IMR-90 (cell line): ENCODE results near the gene MICALL2. TPM values are rescaled to one million over a fixed set of nuclear protein-coding genes. Genes with fewer than 3 reads are reported as not detected.

Experiments
- ATAC-seq: fragments of 200-7000 bp; cut with Tn5 transposase; 2 replicates; pipeline ENCODE4 v1.9.1; 2020; ENCODE audit warnings: low read depth, mild to moderate bottlenecking, moderate library complexity
- BruUV-seq: library from RNA; stranded (reverse); fragments of 400-500 nt; replicated peaks from 2 replicates; lab custom pipeline; 2021; lab: Mats Ljungman, UMichigan
- CTCF ChIA-PET: fragments of 300-600 bp; formaldehyde crosslinking; extraction: SDS; loops from one replicate; lab custom pipeline; 2021; ENCODE audit warnings: antibody characterized with exemption; lab: Yijun Ruan, JAX
- POLR2A ChIA-PET: fragments of 300-600 bp; sonication (Branson Sonifier 250); formaldehyde crosslinking; loops from one replicate; lab custom pipeline; 2022; ENCODE audit warnings: antibody characterized with exemption; ENCODE audit not compliant: unreplicated experiment; lab: Charles Lee
- DNase-seq: peaks from one replicate; pipeline ENCODE4 v3.0.0; 2013
- H2AFZ ChIP-seq: replicated peaks from 2 replicates; pipeline ENCODE3; 2013; ENCODE audit warnings: low read length, mild to moderate bottlenecking; ENCODE audit not compliant: poor library complexity
- H2AK5ac ChIP-seq: 2 replicates; pipeline ENCODE4 v1.6.1; 2013; ENCODE audit warnings: low read depth, low read length, inconsistent platforms
- H2AK9ac ChIP-seq: replicated peaks from 2 replicates; pipeline ENCODE3; 2013; ENCODE audit warnings: mild to moderate bottlenecking, low read depth, low read length, moderate library complexity; ENCODE audit not compliant: poor library complexity
- H2BK120ac ChIP-seq: 2 replicates; pipeline ENCODE4 v1.6.1; 2013; ENCODE audit warnings: low read depth, low read length, inconsistent platforms
- H2BK15ac ChIP-seq: 3 replicates; pipeline ENCODE4 v1.6.1; 2013; ENCODE audit warnings: low read depth, low read length, inconsistent platforms
- H2BK20ac ChIP-seq: 2 replicates; pipeline ENCODE4 v1.6.1; 2013; ENCODE audit warnings: low read depth, mild to moderate bottlenecking, inconsistent platforms, low read length, moderate library complexity
- H2BK5ac ChIP-seq: 2 replicates; pipeline ENCODE4 v1.6.1; 2013; ENCODE audit warnings: mild to moderate bottlenecking, low read depth, low read length, inconsistent platforms; ENCODE audit not compliant: poor library complexity, severe bottlenecking
- H3K14ac ChIP-seq: replicated peaks from 2 replicates; pipeline ENCODE4 v1.6.1; 2013; ENCODE audit warnings: low read depth, low read length, inconsistent platforms
- H3K18ac ChIP-seq: 2 replicates; pipeline ENCODE4 v1.6.1; 2013; ENCODE audit warnings: low read depth, low read length, control low read depth
- H3K23ac ChIP-seq: 2 replicates; pipeline ENCODE4 v1.6.1; 2013; ENCODE audit warnings: low read depth, low read length, inconsistent platforms
- H3K27ac ChIP-seq: 2 replicates; pipeline ENCODE4 v1.5.1; 2013; ENCODE audit warnings: mild to moderate bottlenecking, control low read depth, low read length; ENCODE audit not compliant: insufficient read depth
- H3K27me3 ChIP-seq: 2 replicates; pipeline ENCODE4 v1.6.1; 2013; ENCODE audit warnings: low read length; ENCODE audit not compliant: control insufficient read depth, insufficient read depth
- H3K36me3 ChIP-seq: 2 replicates; pipeline ENCODE4 v1.6.1; 2013; ENCODE audit warnings: low read length, mixed read lengths; ENCODE audit not compliant: control insufficient read depth, insufficient read depth
- H3K4ac ChIP-seq: 2 replicates; pipeline ENCODE4 v1.6.1; 2013; ENCODE audit warnings: low read depth, low read length, inconsistent platforms
- H3K4me1 ChIP-seq: 2 replicates; pipeline ENCODE4 v1.6.1; 2013; ENCODE audit warnings: low read length, mixed read lengths; ENCODE audit not compliant: control insufficient read depth, insufficient read depth
- H3K4me2 ChIP-seq: 2 replicates; pipeline ENCODE4 v1.6.1; 2013; ENCODE audit warnings: low read depth, mild to moderate bottlenecking, control low read depth, low read length, moderate library complexity
- H3K4me3 ChIP-seq: 2 replicates; pipeline ENCODE4 v1.5.1; 2013; ENCODE audit warnings: low read depth, mild to moderate bottlenecking, control low read depth, low read length, moderate library complexity; ENCODE audit not compliant: insufficient read depth
- H3K56ac ChIP-seq: 2 replicates; pipeline ENCODE4 v1.6.1; 2013; ENCODE audit warnings: low read length, inconsistent platforms; ENCODE audit not compliant: insufficient read depth; ENCODE audit errors: extremely low read depth
- H3K79me1 ChIP-seq, 2 experiments: 2 replicates each; pipeline ENCODE4 v1.6.1; 2013; ENCODE audit warnings: low read length in 2 of 2, inconsistent platforms in 1 of 2, low read depth in 1 of 2
- H3K9ac ChIP-seq: 2 replicates; pipeline ENCODE4 v1.6.1; 2013; ENCODE audit warnings: low read depth, low read length, control low read depth
- H3K9me1 ChIP-seq: 2 replicates; pipeline ENCODE4 v1.6.1; 2013; ENCODE audit warnings: low read length, inconsistent platforms; ENCODE audit not compliant: insufficient read depth
- H3K9me3 ChIP-seq: 2 replicates; pipeline ENCODE4 v1.6.1; 2013; ENCODE audit warnings: low read length; ENCODE audit not compliant: control insufficient read depth, insufficient read depth
- H4K20me1 ChIP-seq: 2 replicates; pipeline ENCODE4 v1.6.1; 2013; ENCODE audit warnings: low read length, inconsistent platforms; ENCODE audit not compliant: insufficient read depth
- H4K5ac ChIP-seq: 2 replicates; pipeline ENCODE4 v1.6.1; 2013; ENCODE audit warnings: mild to moderate bottlenecking, low read depth, low read length, control low read depth
- H4K8ac ChIP-seq, 2 experiments: 2 replicates each; pipeline ENCODE4 v1.6.1; 2013; ENCODE audit warnings: low read depth in 2 of 2, low read length in 2 of 2, control low read depth in 1 of 2, inconsistent platforms in 1 of 2
- H4K91ac ChIP-seq: 2 replicates; pipeline ENCODE4 v1.6.1; 2013; ENCODE audit warnings: low read depth, low read length, inconsistent platforms; ENCODE audit not compliant: insufficient read depth
- ELK1 ChIP-seq: fragments of 150-350 bp; IDR thresholded peaks from 2 replicates; pipeline ENCODE4 v1.6.1; 2016; ENCODE audit warnings: low read depth, mild to moderate bottlenecking, low read length, moderate library complexity, borderline replicate concordance
- MAFK ChIP-seq: IDR thresholded peaks from 2 replicates; pipeline ENCODE4 v1.6.1; 2012; ENCODE audit warnings: low read depth, low read length, improper control_type of control experiment
- MAZ ChIP-seq: IDR thresholded peaks from 2 replicates; pipeline ENCODE4 v1.6.1; 2012; ENCODE audit warnings: low read depth, mild to moderate bottlenecking, low read length, improper control_type of control experiment, moderate library complexity, borderline replicate concordance
- POLR2A ChIP-seq: IDR thresholded peaks from 2 replicates; pipeline ENCODE4 v1.6.1; 2012; ENCODE audit warnings: mild to moderate bottlenecking, low read depth, low read length
- WGBS, 2 experiments: methylation state at CpG; one replicate each; pipeline versions ENCODE4 v1.1.5 to v1.1.7; 2013; ENCODE audit warnings: missing lambda C conversion rate in 2 of 2; ENCODE audit not compliant: insufficient read length in 1 of 2; ENCODE audit errors: extremely low coverage in 2 of 2; 5-methylcytosine and 5-hydroxymethylcytosine counted together
- dilution Hi-C: fragments of 300-500 bp; cut with HindIII; formaldehyde crosslinking; loops from one replicate; pipeline ENCODE4 v1.14.3; 2018; ENCODE audit warnings: low sequenced_read_pairs; ENCODE audit not compliant: unreplicated experiment
- in situ Hi-C: fragments of 300-500 bp; cut with MboI; formaldehyde crosslinking; loops from 3 replicates; pipeline ENCODE4 v1.14.3; 2019; ENCODE audit warnings: low sequenced_read_pairs, inconsistent platforms, mixed read lengths
- intact Hi-C: fragments of 100-400 bp; cut with micrococcal nuclease; formaldehyde crosslinking; loops from 2 replicates; pipeline ENCODE4 v1.10.0; 2022
- polyA plus RNA-seq, 3 experiments: library from polyadenylated mRNA; depleted of rRNA; stranded (reverse); fragments of >200 nt; gene quantifications; 2 replicates each; pipeline ENCODE4 v1.2.3, GENCODE V29; 2012; ENCODE audit warnings: low replicate concordance in 1 of 3
- total RNA-seq: library from RNA; depleted of rRNA; stranded (reverse); fragments of >200 nt; gene quantifications from 2 replicates; pipeline ENCODE4 v1.2.3, GENCODE V29; 2012

The MICALL2 gene
- total and polyA plus RNA-seq, 2 of the 4 experiments (the other 2 are of a cell fraction) = 6.6 to 34.1 TPM

DNA sequence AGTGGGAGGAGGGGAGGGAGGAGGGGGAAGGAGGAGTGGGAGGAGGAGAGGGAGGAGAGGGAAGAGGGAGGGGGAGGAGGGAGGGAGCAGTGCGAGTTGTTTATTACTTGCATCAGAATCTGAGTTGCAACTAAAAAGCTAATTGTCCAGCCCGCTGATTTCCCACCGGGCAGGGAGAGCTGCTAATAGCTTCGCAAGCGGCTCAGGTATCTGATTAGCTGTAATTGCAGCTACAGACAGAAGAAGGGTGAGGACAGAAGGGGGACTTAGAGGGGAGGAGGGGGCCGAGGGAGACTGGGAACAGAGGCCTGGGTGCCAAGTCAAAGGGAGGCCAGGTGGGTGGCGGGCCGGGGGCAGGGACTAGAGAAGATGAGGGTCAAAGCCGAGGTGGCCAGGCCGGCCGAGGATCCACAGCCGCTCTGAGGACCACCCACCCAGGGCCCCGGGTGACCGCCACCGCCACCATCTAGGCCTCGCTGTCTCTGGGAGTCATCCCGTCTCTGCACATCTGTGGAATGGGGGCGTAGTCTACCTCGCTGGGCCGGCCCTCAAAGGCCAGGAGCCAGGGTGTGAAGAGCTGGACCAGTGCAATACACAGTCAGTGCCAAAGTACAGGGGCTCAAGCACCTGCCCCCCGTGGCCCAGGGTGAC lies 54.2 kb downstream of the MICALL2 start:
- in situ Hi-C loops (no loop called here), dilution Hi-C loops (no loop called here), intact Hi-C loops (no loop called here)
- Histone ChIP-seq H2AFZ (no peak overlapping the region), H2AK5ac (no peak overlapping the region), H3K36me3 (no peaks in the 10 kb centered on the region), H2AK9ac (no peak overlapping the region), H3K56ac (no peak overlapping the region), H2BK120ac (no peak overlapping the region), H3K4me1 (no peaks in the 10 kb centered on the region), H3K9ac (no peak overlapping the region), H3K14ac (no peak overlapping the region), H4K20me1 (no peaks in the 10 kb centered on the region; the same call in 1 of the 2 replicates), H3K9me1 (no peaks in the 10 kb centered on the region), H3K27me3 (peaks cover 84% of the 10 kb centered on the region), H3K18ac (no peak overlapping the region), H2BK5ac (no peak overlapping the region), H3K4me3 (no peak overlapping the region), H3K9me3 (peaks cover 13% of the 10 kb centered on the region), H2BK15ac (no peak overlapping the region), H3K4ac (no peak overlapping the region), H2BK20ac (no peak overlapping the region), H3K4me2 (no peak overlapping the region), H4K91ac (no peak overlapping the region), H3K23ac (no peak overlapping the region), H4K8ac (no peak overlapping the region), H3K79me1 (no peaks in the 10 kb centered on the region), H4K5ac (no peak overlapping the region), H3K27ac (no peak overlapping the region)
- CTCF ChIA-PET = no interaction called here
- 72% methylated on average over 11 of the region's 21 CpGs; no CpG with 5 or more reads in 1 of the 2 experiments for whole genome bisulfite sequencing, 2 experiments
- POLR2A ChIA-PET = no interaction called here
- ATAC-seq (no peak), DNase-seq (no peak)
- TF ChIP-seq MAZ (no peak), POLR2A (no peak), ELK1 (no peak), MAFK (no peak)
- BruUV-seq = no TSS peak
